ENCODE results near the gene MRPL42. TPM values are rescaled to one million over a fixed set of nuclear protein-coding genes. Genes with fewer than 3 reads are reported as not detected.
A peak's percentile ranks its signal among the peaks of the same experiment; 100 is the strongest.

The MRPL42 gene
- total and polyA plus RNA-seq, 2 donors (not counting 1 experiment from before 2014, with no cell fraction given) = 68.0 to 87.3 TPM

DNA sequence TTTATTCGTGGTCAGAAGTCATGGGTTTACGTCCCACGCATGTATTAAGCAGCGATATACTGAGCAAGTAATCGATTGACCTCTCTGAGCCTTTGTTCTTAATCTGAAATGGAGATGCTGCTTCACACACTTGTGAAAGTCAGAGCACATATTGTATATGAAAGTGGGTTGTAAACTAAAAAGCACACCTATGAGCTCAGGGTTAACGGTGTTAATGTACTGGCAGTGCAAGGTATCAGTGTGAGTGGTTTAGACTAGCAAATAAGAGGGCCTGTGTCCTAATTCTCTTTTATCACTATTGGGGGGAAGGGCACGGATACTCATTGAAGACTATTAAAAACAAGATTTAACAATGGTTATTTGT is 676 bp downstream of the MRPL42 start:
- peak overlapping the region; percentile 55 for H2AFZ ChIP-seq (ENCODE audit: low read length)
- no peaks in the 10 kb centered on the region for H3K27me3 ChIP-seq (ENCODE audit: control insufficient read depth, insufficient read depth, low read length)
- peak overlapping the region; percentile 86 to 100 (median 94) for H3K4me3 ChIP-seq (replicated peaks in 1 of 4; ENCODE audit: control extremely low read depth in 1 of 4, insufficient read depth in 1 of 4, low read depth in 3 of 4, low read length in 4 of 4)
- H3K27ac ChIP-seq (ENCODE audit: insufficient read depth, low read length) = peak overlapping the region; percentile 93
- no peaks in the 10 kb centered on the region for H3K9me3 ChIP-seq (ENCODE audit: control insufficient read depth, insufficient read depth, low read depth, low read length)
- H4K20me1 ChIP-seq (ENCODE audit: control insufficient read depth, extremely low read depth, insufficient read depth, low read length) = no peaks in the 10 kb centered on the region
- peak overlapping the region; percentile 89 for H3K9ac ChIP-seq (ENCODE audit: insufficient read depth, low read length)
- TF ChIP-seq, protein P1, sequence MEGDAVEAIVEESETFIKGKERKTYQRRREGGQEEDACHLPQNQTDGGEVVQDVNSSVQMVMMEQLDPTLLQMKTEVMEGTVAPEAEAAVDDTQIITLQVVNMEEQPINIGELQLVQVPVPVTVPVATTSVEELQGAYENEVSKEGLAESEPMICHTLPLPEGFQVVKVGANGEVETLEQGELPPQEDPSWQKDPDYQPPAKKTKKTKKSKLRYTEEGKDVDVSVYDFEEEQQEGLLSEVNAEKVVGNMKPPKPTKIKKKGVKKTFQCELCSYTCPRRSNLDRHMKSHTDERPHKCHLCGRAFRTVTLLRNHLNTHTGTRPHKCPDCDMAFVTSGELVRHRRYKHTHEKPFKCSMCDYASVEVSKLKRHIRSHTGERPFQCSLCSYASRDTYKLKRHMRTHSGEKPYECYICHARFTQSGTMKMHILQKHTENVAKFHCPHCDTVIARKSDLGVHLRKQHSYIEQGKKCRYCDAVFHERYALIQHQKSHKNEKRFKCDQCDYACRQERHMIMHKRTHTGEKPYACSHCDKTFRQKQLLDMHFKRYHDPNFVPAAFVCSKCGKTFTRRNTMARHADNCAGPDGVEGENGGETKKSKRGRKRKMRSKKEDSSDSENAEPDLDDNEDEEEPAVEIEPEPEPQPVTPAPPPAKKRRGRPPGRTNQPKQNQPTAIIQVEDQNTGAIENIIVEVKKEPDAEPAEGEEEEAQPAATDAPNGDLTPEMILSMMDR (conservative IDR thresholded peaks at IDR 0.05 in 1 of 2, IDR thresholded peaks at IDR 0.05 in 1 of 2; ENCODE audit: low read depth in 1 of 2, low read length in 2 of 2) = no peak
- DNase-seq (ENCODE audit: low read depth in 2 of 2) = no peak
- H3K4me1 ChIP-seq (ENCODE audit: control insufficient read depth, extremely low read depth, insufficient read depth, low read length) = no peaks in the 10 kb centered on the region
- peak overlapping the region; percentile 85 for H3K4me2 ChIP-seq (ENCODE audit: extremely low read depth, insufficient read depth, low read length)
- H3K79me2 ChIP-seq (ENCODE audit: control insufficient read depth, insufficient read depth, low read length) = peaks cover 27% of the 10 kb centered on the region
- H3K36me3 ChIP-seq (ENCODE audit: control insufficient read depth, insufficient read depth, low read length) = no peaks in the 10 kb centered on the region

DNA sequence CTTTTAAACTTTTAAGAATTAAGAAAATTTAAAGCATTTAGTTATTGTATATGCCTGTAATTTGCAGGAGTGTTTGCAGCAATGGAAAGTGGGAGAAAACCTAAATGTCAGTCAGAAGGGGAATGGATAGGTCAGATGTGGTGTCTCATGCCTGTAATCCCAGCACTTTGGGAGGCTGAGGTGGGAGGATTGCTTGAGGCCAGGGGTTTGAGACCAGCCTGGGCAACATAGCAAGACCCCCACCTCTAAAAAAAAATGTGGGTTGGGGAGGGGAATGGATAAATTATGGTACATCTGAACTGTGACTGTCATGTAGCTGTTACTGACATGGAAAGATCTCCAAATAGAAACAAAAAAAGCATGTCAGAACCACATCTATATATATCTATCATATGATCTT is 2.1 kb downstream of the MRPL42 start:
- Histone ChIP-seq H3K27me3 (ENCODE audit: control insufficient read depth, insufficient read depth, low read length) (no peaks in the 10 kb centered on the region), H3K9me3 (ENCODE audit: control insufficient read depth, insufficient read depth, low read depth, low read length) (no peaks in the 10 kb centered on the region), H2AFZ (ENCODE audit: low read length) (no peak overlapping the region), H3K36me3 (ENCODE audit: control insufficient read depth, insufficient read depth, low read length) (no peaks in the 10 kb centered on the region), H3K4me3 (replicated peaks in 1 of 4; ENCODE audit: control extremely low read depth in 1 of 4, insufficient read depth in 1 of 4, low read depth in 3 of 4, low read length in 4 of 4) (peak overlapping the region in 1 of 4 experiments; percentile 15), H3K27ac (ENCODE audit: insufficient read depth, low read length) (no peak overlapping the region), H3K4me2 (ENCODE audit: extremely low read depth, insufficient read depth, low read length) (peak overlapping the region; percentile 85), H3K4me1 (ENCODE audit: control insufficient read depth, extremely low read depth, insufficient read depth, low read length) (no peaks in the 10 kb centered on the region), H3K79me2 (ENCODE audit: control insufficient read depth, insufficient read depth, low read length) (peaks cover 27% of the 10 kb centered on the region), H4K20me1 (ENCODE audit: control insufficient read depth, extremely low read depth, insufficient read depth, low read length) (no peaks in the 10 kb centered on the region), H3K9ac (ENCODE audit: insufficient read depth, low read length) (no peak overlapping the region)
- DNase-seq (ENCODE audit: low read depth in 2 of 2) = no peak
- TF ChIP-seq EZH2 (IDR thresholded peaks at IDR 0.05; ENCODE audit: low read length, missing control alignments) = no peak
- TF ChIP-seq, protein P1 (conservative IDR thresholded peaks at IDR 0.05 in 1 of 2, IDR thresholded peaks at IDR 0.05 in 1 of 2; ENCODE audit: low read depth in 1 of 2, low read length in 2 of 2) = no peak

DNA sequence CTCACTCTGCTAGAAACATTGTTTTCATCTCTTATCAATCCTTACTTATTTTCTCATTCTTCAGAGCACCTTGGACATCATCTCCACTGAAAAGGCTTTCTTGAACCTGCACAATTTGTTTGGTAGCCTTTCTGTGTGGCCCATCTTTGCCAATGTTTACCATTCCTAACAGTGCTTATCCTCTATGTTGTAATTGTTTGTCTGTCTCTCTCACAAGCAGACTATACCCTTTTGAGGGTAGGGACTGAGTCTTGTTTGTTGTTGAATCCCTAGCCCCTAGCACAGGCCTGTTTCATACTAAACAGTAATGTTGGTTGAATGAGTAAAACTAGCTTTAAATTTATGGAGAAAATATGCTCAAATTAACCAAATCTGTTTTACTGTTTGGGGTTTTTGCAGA is 9.2 kb downstream of the MRPL42 start:
- H3K4me2 ChIP-seq (ENCODE audit: extremely low read depth, insufficient read depth, low read length) = no peak overlapping the region
- peaks cover 4% of the 10 kb centered on the region for H3K36me3 ChIP-seq (ENCODE audit: control insufficient read depth, insufficient read depth, low read length)
- H3K4me3 ChIP-seq (replicated peaks in 1 of 4; ENCODE audit: control extremely low read depth in 1 of 4, insufficient read depth in 1 of 4, low read depth in 3 of 4, low read length in 4 of 4) = no peak overlapping the region
- DNase-seq (ENCODE audit: low read depth in 2 of 2) = no peak
- no peak overlapping the region for H3K9ac ChIP-seq (ENCODE audit: insufficient read depth, low read length)
- no peak overlapping the region for H2AFZ ChIP-seq (ENCODE audit: low read length)
- H4K20me1 ChIP-seq (ENCODE audit: control insufficient read depth, extremely low read depth, insufficient read depth, low read length) = no peaks in the 10 kb centered on the region
- no peaks in the 10 kb centered on the region for H3K4me1 ChIP-seq (ENCODE audit: control insufficient read depth, extremely low read depth, insufficient read depth, low read length)
- no peaks in the 10 kb centered on the region for H3K27me3 ChIP-seq (ENCODE audit: control insufficient read depth, insufficient read depth, low read length)
- H3K9me3 ChIP-seq (ENCODE audit: control insufficient read depth, insufficient read depth, low read depth, low read length) = no peaks in the 10 kb centered on the region
- TF ChIP-seq EZH2 (IDR thresholded peaks at IDR 0.05; ENCODE audit: low read length, missing control alignments) = no peak
- TF ChIP-seq, protein P1 (conservative IDR thresholded peaks at IDR 0.05 in 1 of 2, IDR thresholded peaks at IDR 0.05 in 1 of 2; ENCODE audit: low read depth in 1 of 2, low read length in 2 of 2) = no peak
- H3K79me2 ChIP-seq (ENCODE audit: control insufficient read depth, insufficient read depth, low read length) = no peaks in the 10 kb centered on the region
- H3K27ac ChIP-seq (ENCODE audit: insufficient read depth, low read length) = no peak overlapping the region

Data from fibroblast of lung (primary cell).